GM23248 (cell line): ENCODE results near the gene SF3B3.

Source experiments
- EZH2 ChIP-seq: fragments of 200-600 bp; sonication (generic); IDR thresholded peaks from 2 replicates; pipeline ENCODE4 v1.6.1; 2018; ENCODE audit warnings: antibody characterized with exemption, mild to moderate bottlenecking; ENCODE audit not compliant: insufficient read depth, poor library complexity, severe bottlenecking
- EZH2phosphoT487 ChIP-seq: fragments of 200-600 bp; sonication (generic); IDR thresholded peaks from 2 replicates; pipeline ENCODE4 v1.6.1; 2018; ENCODE audit warnings: antibody characterized with exemption, moderate library complexity, mild to moderate bottlenecking, low read depth; ENCODE audit not compliant: insufficient read depth

DNA sequence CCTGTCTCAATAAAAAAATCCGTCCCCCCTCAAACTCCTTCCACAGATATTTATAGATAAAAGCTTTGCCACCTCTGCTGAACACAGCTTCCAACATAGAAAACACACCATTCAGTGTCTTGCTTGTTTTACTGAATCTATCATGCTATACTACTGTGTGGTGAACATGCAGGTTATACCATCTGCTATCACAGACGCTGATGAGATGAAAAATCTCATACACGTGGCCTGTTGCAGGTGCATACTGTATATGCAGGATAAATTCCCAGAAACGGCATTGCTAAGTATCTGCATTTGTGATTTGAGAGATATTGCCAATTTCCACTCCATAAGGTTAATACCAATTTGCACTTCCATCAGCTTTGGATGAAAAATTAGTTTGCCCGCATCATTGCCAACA, 92.3 kb downstream of the SF3B3 start:
- no peak for TF ChIP-seq EZH2phosphoT487
- TF ChIP-seq EZH2, result no peak
